Upper lobe of right lung (tissue), 1 donor: ENCODE data around the gene DXO. TPM values are rescaled to one million over a fixed set of nuclear protein-coding genes. Genes with fewer than 3 reads are reported as not detected.

ENCODE experiments used
- ATAC-seq: fragments of 200-7000 bp; cut with Tn5 transposase; one replicate; pipeline ENCODE4 v1.9.1; 2020; ENCODE audit warnings: mild to moderate bottlenecking, moderate library complexity
- DNase-seq: peaks from one replicate; pipeline ENCODE4 v3.0.0-alpha.2; 2020
- H3K27ac ChIP-seq: fragments of 200-600 bp; one replicate; pipeline ENCODE4 v1.8.0; 2022
- H3K27me3 ChIP-seq: fragments of 200-600 bp; one replicate; pipeline ENCODE4 v1.8.0; 2022; ENCODE audit warnings: mild to moderate bottlenecking
- H3K36me3 ChIP-seq: fragments of 200-600 bp; one replicate; pipeline ENCODE4 v1.8.0; 2022
- H3K4me1 ChIP-seq: fragments of 200-600 bp; one replicate; pipeline ENCODE4 v1.8.0; 2022
- H3K4me3 ChIP-seq: fragments of 200-600 bp; one replicate; pipeline ENCODE4 v1.8.0; 2022; ENCODE audit warnings: mild to moderate bottlenecking
- H3K9me3 ChIP-seq: fragments of 200-600 bp; one replicate; pipeline ENCODE4 v1.8.0; 2022
- intact Hi-C: fragments of 100-400 bp; cut with DNase I; formaldehyde crosslinking; loops from one replicate; pipeline ENCODE4 v1.11.0; 2022
- total RNA-seq: library from RNA; stranded (reverse); fragmentation: NEBNext Ultra II Directional; extraction: Animal tissue kit (Norgen Biotek cat#: 25700); gene quantifications from one replicate; pipeline ENCODE4 v1.2.1, GENCODE V29; 2021
- TF ChIP-seq, protein P1 (sequence below): fragments of 200-600 bp; IDR thresholded peaks from one replicate; pipeline ENCODE4 v1.8.0; 2022; ENCODE audit warnings: antibody characterized with exemption
- donor health status: DM: no; HTN: yes; CAD: no; lungs with severe emphysema.

DXO gene
- total RNA-seq, 1 donor from 2014 or later: 20.5 TPM

DNA sequence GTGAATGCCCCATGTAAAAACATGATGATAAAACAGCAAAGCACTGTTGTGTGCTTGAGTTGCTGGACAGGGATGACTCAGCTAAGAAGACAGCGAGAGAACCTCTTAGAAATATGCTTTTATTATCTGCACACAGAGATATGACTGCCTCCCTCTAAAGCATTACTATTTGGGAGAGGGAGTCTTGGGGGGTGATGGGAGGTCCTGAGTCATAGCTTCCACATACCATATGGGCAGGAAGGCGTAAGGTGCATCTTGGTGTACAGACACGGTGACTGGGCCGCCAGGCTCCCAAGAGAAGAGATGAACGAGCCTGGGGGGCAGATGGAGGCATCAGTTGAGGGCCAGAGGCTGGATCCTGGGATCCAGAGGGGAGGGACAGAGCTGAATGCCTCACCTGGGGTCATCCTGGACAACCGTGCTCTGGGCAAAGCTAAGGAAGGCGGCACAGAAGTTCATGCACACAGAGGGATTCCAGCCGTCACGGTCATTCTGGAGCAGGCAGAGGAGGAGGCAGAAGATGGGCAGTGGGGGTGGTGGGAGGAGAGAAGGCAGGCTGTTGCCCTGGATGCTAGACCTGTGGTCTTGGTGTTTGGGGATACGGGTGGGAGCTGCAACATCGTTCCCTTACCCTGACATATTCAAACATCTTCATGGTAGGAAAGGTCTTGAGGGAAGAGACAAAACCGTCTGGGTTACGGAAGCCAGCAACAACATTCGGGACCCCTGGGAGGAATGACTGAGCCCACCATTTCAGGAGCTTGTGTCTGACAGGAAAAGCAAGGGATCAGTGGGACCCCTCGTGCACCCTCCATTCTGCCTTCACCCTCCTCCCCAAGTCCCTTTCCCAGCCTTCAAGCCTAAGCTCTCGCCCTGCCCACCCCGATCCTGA is 2.0 kb downstream of the DXO start:
- Histone ChIP-seq H3K36me3 (peaks cover 50% of the 10 kb centered on the region), H3K9me3 (no peaks in the 10 kb centered on the region), H3K27me3 (no peaks in the 10 kb centered on the region), H3K27ac (no peak overlapping the region), H3K4me1 (peaks cover 20% of the 10 kb centered on the region), H3K4me3 (no peak overlapping the region)
- TF ChIP-seq, protein P1, sequence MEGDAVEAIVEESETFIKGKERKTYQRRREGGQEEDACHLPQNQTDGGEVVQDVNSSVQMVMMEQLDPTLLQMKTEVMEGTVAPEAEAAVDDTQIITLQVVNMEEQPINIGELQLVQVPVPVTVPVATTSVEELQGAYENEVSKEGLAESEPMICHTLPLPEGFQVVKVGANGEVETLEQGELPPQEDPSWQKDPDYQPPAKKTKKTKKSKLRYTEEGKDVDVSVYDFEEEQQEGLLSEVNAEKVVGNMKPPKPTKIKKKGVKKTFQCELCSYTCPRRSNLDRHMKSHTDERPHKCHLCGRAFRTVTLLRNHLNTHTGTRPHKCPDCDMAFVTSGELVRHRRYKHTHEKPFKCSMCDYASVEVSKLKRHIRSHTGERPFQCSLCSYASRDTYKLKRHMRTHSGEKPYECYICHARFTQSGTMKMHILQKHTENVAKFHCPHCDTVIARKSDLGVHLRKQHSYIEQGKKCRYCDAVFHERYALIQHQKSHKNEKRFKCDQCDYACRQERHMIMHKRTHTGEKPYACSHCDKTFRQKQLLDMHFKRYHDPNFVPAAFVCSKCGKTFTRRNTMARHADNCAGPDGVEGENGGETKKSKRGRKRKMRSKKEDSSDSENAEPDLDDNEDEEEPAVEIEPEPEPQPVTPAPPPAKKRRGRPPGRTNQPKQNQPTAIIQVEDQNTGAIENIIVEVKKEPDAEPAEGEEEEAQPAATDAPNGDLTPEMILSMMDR: no peak
- DNase-seq: no peak
- no peak for ATAC-seq
- intact Hi-C loops: no loop called here

DNA sequence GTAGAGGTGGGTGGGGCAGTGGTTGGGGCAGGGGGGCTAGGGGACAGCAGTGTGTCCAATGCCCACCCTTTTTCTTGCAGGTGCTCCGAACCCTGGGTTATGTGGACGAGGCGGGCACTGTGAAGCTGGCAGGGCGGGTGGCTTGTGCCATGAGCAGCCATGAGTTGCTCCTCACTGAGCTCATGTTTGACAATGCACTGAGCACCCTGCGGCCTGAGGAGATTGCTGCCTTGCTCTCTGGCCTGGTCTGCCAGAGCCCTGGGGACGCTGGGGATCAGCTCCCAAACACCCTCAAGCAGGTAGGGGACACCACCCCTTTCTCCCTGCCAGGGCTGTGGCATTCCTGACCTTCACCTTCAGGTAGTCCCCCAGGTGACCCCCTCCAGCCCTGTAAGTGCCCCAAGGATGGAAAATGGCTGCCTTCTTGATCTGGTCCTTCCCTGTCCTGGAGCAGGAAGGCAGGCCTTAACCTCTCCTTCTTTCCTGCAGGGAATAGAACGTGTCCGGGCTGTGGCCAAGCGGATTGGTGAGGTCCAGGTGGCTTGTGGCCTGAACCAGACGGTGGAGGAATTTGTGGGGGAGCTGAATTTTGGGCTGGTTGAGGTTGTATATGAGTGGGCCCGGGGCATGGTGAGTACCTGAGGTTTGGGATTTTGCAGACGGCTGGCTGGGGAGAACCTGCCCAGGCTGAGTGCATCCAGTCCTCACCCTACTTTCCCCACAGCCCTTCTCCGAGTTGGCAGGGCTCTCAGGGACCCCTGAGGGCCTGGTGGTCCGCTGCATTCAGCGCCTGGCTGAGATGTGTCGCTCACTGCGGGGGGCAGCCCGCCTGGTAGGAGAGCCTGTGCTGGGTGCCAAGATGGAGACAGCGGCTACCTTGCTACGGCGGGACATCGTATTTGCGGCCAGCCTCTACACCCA is 2.9 kb downstream of the DXO start:
- no peak overlapping the region for H3K27ac ChIP-seq
- H3K4me1 ChIP-seq: peaks cover 20% of the 10 kb centered on the region
- intact Hi-C loops: no loop called here
- H3K27me3 ChIP-seq: no peaks in the 10 kb centered on the region
- no peaks in the 10 kb centered on the region for H3K9me3 ChIP-seq
- ATAC-seq (no peak), DNase-seq (no peak)
- TF ChIP-seq, protein P1: no peak
- H3K4me3 ChIP-seq: no peak overlapping the region
- H3K36me3 ChIP-seq: peaks cover 58% of the 10 kb centered on the region

GRCh38 chr6:31968326-31968725 is 3.6 kb downstream of the DXO start:
- no peaks in the 10 kb centered on the region for H3K9me3 ChIP-seq
- DNase-seq: no peak
- ATAC-seq: no peak
- peaks cover 65% of the 10 kb centered on the region for H3K36me3 ChIP-seq
- intact Hi-C loops: no loop called here
- TF ChIP-seq, protein P1: no peak
- no peak overlapping the region for H3K4me3 ChIP-seq
- H3K27me3 ChIP-seq: no peaks in the 10 kb centered on the region
- H3K4me1 ChIP-seq: peaks cover 17% of the 10 kb centered on the region
- no peak overlapping the region for H3K27ac ChIP-seq

DNA sequence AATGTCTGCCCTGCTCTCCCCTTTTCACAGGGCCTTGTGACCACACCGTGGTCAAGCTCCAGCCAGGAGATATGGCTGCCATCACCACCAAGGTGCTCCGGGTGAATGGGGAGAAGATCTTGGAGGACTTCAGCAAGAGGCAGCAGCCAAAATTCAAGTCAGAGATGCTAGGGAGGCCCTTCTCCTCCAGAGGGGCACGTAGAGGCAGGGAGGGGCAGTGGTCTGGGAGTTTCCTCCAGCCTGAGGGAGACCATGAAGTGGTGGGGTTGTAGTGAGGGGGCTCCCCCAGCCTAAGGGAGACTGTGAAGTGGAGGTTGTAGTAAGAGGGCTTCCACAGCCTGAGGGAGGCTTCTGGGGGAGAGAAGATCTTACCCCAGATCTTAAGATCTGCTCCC is 4.0 kb downstream of the DXO start:
- intact Hi-C loops: no loop called here
- Histone ChIP-seq H3K4me3 (no peak overlapping the region), H3K4me1 (peaks cover 13% of the 10 kb centered on the region), H3K27ac (no peak overlapping the region), H3K36me3 (peaks cover 69% of the 10 kb centered on the region), H3K27me3 (no peaks in the 10 kb centered on the region), H3K9me3 (no peaks in the 10 kb centered on the region)
- no peak for ATAC-seq
- TF ChIP-seq, protein P1: no peak
- no peak for DNase-seq

DNA sequence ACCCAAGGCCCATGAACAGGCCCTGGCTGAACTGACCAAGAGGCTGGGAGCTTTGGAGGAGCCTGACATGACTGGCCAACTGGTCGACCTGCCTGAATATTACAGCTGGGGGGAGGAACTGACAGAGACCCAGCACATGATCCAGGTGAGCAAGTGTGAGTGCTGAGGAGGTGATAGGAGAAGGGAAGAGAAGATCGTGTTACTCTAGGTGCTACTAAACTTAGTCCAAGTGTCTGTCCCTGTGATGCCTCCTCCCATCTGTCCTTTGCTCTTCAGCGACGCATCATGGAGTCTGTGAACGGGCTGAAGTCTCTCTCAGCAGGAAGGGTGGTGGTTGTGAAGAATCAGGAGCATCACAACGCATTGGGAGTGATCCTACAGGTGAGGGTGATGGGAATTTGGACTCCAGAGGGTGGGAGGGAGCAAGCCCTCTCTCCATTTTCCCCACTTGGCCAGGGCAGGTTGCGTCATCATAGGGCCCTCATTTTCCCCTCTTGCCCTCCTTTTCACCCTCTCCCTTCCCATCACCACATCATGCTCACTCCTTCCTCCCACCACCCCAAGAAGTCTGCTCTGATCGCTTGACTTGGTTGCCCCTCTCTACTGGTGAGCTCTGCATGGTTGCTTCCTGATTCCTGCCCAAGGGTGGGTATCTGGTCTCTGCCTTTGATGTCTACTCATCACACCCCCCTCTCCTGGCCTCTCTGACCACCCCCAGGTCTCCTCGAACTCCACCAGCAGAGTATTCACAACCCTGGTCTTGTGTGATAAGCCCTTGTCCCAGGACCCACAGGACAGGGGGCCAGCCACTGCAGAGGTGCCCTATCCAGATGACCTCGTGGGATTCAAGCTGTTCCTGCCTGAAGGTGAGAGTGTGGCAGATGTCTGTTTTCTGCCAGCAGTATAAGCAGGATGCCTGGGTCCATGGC is 4.7 kb downstream of the DXO start:
- no peaks in the 10 kb centered on the region for H3K9me3 ChIP-seq

More for the DNA sequence above, 4.7 kb downstream of the DXO start:
- ATAC-seq (no peak), DNase-seq (no peak)
- Histone ChIP-seq H3K36me3 (peaks cover 75% of the 10 kb centered on the region), H3K4me3 (no peak overlapping the region), H3K4me1 (peaks cover 11% of the 10 kb centered on the region), H3K27ac (no peak overlapping the region), H3K27me3 (no peaks in the 10 kb centered on the region)
- TF ChIP-seq, protein P1: no peak
- intact Hi-C loops: no loop called here
